ENCODE results near the gene KIRREL3. TPM values are rescaled to one million over a fixed set of nuclear protein-coding genes. Genes with fewer than 3 reads are reported as not detected.

KIRREL3 gene
- total RNA-seq, 1 experiment from 2014 or later = not detected

DNA sequence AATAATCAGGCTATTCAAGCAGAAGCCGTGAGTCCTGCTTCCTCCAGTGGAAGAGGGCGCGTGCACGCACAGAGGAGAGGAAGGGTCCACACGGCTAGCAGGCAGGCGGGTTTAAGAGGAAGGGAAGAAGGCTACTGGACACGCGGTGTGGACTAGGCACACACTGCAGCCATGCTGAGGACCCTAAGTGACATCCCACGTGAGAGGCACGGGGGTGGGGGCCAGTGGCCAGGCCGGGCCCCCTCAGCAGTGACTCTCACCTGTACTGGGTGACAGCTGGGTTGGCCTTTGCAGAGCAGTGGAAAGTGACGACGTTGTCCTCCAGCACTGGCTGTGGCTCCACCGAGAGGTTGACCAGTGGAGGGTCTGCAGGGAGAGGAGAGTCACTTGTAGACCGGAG is 544.5 kb downstream of the KIRREL3 start:
- DNase-seq (ENCODE audit: low read depth, low spot score) = no peak
- in situ Hi-C loops (cut with HindIII; ENCODE audit: low pct_unique_long_range_greater_than_20kb, low sequenced_read_pairs) = no loop called here

DNA sequence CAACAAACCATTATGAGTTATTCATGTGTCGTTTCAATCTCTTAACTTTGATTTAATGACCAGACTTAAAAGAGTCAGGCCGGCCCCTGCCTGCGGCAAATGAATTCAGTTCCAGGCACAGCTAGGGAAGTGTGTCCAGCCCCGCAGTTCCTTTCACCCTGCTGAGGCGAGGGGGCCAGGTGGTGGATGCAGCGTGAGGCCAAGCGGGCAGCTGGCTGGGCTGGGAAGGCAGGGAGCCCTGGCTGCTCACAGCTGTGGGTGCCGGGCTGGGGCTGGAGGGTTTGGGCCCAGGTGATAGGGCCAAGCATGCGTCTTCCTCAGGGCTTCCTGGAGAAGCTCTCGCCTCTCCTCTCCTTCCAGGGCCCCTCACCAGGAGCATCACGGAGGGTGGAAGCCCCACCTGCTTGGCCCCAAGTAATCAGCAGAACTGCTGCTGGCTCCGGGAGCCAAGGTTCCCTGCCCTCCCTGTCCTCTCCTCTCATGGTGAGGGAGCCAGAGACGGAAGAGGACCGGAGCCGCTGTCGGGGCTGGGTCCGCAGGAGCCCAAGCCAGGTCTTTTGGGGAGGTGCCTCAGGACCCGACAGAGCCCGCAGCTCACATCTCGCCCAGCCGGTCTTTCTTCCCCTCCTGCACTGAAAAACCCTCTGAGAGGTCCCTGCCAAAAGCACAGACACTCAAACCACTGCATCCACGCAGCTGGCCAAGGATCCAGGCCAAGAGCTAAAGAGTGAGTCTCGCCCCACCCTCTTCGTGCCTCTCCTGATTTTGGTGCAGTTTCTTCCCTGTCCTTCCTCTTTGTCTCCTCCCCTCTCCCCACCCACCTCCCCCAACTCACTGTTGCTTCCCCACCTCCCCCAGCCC is 548.1 kb downstream of the KIRREL3 start:
- DNase-seq (ENCODE audit: low read depth, low spot score) = no peak
- in situ Hi-C loops (cut with HindIII; ENCODE audit: low pct_unique_long_range_greater_than_20kb, low sequenced_read_pairs) = no loop called here

DNA sequence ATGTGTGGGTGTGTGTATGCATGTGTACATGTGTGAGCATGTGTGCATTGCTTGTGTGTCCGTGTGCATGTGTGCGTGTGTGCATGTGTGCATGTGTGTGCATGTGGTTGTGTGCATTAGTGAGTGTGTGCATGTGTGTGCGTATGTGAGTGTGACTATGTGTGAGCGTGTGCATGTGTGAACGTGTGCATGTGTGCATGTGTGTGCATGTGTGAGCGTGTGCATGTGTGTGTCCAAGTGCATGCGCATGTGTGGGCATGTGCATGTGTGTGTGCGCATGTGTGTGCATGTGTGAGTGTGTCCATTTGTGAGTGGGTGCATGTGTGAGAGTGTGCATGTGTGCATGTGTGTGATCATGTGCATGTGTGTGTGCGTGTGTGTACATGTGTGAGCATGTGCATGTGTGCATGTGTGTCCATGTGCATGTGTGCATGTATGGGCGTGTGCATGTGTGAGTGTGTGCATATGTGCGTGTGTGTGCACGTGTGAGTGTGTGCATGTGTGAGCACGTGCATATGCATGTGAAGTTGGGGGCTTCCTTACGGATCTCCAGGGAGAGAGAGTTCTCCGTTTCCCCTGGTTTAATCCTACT is 549.3 kb downstream of the KIRREL3 start:
- DNase-seq (ENCODE audit: low read depth, low spot score) = no peak
- in situ Hi-C loops (cut with HindIII; ENCODE audit: low pct_unique_long_range_greater_than_20kb, low sequenced_read_pairs) = no loop called here

- DNase-seq (ENCODE audit: low read depth, low spot score) = no peak
- in situ Hi-C loops (cut with HindIII; ENCODE audit: low pct_unique_long_range_greater_than_20kb, low sequenced_read_pairs) = no loop called here
Observed at GRCh38 chr11:126450806-126451205, 549.8 kb downstream of the KIRREL3 start.

DNA sequence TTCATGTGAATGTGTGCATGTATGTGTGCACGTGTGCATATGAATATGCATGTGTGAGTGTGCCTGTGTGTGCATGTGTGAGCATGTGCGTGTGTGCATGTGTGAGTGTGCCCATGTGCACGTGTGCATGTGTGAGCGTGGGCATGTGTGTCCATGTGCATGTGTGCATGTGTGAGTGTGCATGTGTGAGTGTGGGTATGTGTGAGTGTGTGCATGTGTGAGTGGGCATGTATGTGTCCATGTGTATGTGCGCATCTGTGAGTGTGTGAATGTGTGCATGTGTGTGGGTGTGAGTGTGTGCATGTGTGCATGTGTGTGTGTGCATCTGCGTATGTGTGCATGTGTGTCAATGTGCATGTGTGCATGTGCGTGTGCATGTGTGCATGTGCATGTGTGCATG is 550.4 kb downstream of the KIRREL3 start:
- in situ Hi-C loops (cut with HindIII; ENCODE audit: low pct_unique_long_range_greater_than_20kb, low sequenced_read_pairs) = no loop called here
- no peak for DNase-seq (ENCODE audit: low read depth, low spot score)

DNA sequence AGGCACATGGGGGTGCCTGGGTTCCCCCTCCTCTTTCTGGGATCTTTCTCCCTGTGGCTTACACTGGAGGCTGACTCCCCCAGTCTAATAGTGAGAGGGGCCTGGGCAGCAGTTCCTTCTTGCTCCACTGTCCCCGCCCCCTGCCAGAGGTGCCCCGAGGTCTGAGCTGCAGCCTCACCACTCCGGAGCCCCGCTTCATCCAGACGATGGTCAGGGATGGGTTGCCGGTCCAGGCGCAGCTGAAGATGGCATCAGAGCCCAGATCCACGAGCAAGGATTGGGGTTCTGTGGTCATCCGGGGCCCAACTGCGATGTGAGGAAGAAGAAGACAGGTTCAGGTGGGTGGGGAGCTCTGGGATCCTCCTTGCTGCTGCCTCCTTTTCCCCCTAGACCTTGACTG is 554.0 kb downstream of the KIRREL3 start:
- in situ Hi-C loops (cut with HindIII; ENCODE audit: low pct_unique_long_range_greater_than_20kb, low sequenced_read_pairs) = no loop called here
- no peak for DNase-seq (ENCODE audit: low read depth, low spot score)

DNA sequence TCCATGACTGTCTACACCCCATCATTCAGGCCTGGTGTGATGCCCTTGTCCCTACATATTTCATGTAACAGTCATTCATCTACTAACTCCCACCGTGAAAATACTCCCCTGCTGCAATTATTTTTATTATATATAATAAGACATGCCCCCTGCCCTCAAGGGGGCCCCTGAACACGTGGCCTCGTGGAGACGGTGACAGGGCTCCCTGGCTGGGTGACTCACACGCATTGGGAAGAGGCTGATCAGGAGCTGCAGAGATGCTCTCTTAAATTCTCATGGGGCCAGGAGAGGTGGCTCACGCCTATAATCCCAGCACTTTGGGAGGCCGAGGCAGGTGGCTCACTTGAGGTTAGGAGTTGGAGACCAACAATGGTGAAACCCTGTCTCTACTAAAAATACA is 556.5 kb downstream of the KIRREL3 start:
- DNase-seq (ENCODE audit: low read depth, low spot score) = no peak
- in situ Hi-C loops (cut with HindIII; ENCODE audit: low pct_unique_long_range_greater_than_20kb, low sequenced_read_pairs) = no loop called here

DNA sequence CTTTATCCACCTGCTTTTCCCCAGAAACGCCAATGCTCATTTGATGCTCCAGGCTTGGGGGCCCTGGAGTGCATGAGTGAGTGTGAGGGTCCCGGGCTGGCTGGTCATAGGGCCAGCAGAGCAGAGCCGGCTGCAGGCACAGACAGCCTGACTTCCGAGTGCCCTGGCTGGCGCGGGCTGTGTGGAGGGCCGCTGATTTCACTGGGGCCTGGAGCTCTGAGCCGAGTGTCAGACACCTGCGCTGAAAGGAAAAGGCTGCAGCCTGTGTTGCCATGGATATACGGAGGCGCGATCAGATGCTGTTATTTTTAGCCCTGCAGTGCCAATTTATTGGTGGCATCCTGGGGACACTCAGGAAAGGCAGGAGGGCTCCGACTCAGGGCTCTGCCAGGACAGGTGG is 557.5 kb downstream of the KIRREL3 start:
- DNase-seq (ENCODE audit: low read depth, low spot score) = no peak
- in situ Hi-C loops (cut with HindIII; ENCODE audit: low pct_unique_long_range_greater_than_20kb, low sequenced_read_pairs) = no loop called here

- peak; percentile 76 for DNase-seq (ENCODE audit: low read depth, low spot score)
- in situ Hi-C loops (cut with HindIII; ENCODE audit: low pct_unique_long_range_greater_than_20kb, low sequenced_read_pairs) = no loop called here
Observed at GRCh38 chr11:126440792-126441514, 559.6 kb downstream of the KIRREL3 start.

- DNase-seq (ENCODE audit: low read depth, low spot score) = no peak
- in situ Hi-C loops (cut with HindIII; ENCODE audit: low pct_unique_long_range_greater_than_20kb, low sequenced_read_pairs) = no loop called here
Observed at GRCh38 chr11:126440276-126440675, 560.3 kb downstream of the KIRREL3 start.

- in situ Hi-C loops (cut with HindIII; ENCODE audit: low pct_unique_long_range_greater_than_20kb, low sequenced_read_pairs) = no loop called here
- no peak for DNase-seq (ENCODE audit: low read depth, low spot score)
Observed at GRCh38 chr11:126438691-126439090, 561.9 kb downstream of the KIRREL3 start.

GRCh38 chr11:126438272-126438671 is 562.3 kb downstream of the KIRREL3 start:
- in situ Hi-C loops (cut with HindIII; ENCODE audit: low pct_unique_long_range_greater_than_20kb, low sequenced_read_pairs) = no loop called here
- DNase-seq (ENCODE audit: low read depth, low spot score) = no peak

GRCh38 chr11:126437731-126438130 is 562.8 kb downstream of the KIRREL3 start:
- in situ Hi-C loops (cut with HindIII; ENCODE audit: low pct_unique_long_range_greater_than_20kb, low sequenced_read_pairs) = no loop called here
- DNase-seq (ENCODE audit: low read depth, low spot score) = no peak

- in situ Hi-C loops (cut with HindIII; ENCODE audit: low pct_unique_long_range_greater_than_20kb, low sequenced_read_pairs) = no loop called here
- no peak for DNase-seq (ENCODE audit: low read depth, low spot score)
Observed at GRCh38 chr11:126436209-126436755, 564.3 kb downstream of the KIRREL3 start.

DNA sequence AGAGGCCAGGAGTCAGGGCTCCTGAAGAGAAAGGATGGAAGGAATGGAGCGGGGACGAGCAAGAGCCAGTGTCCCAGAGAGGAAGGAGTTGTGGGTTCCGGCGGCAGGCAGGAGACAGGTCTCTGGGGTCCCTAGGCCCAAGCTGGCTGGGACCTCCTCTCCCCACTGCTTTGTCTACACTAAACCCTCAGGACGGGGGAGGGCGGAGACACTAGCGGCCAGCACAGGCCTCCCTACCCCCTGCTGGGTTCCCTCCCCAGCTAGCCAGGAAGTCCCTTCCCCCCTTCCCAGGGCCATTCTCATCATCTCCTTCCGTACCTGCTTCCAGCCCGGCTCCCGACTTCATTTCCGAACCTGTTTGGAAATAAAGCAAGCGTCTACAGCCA is 565.6 kb downstream of the KIRREL3 start:
- DNase-seq (ENCODE audit: low read depth, low spot score) = no peak
- in situ Hi-C loops (cut with HindIII; ENCODE audit: low pct_unique_long_range_greater_than_20kb, low sequenced_read_pairs) = no loop called here

- no peak for DNase-seq (ENCODE audit: low read depth, low spot score)
- in situ Hi-C loops (cut with HindIII; ENCODE audit: low pct_unique_long_range_greater_than_20kb, low sequenced_read_pairs) = no loop called here
Observed at GRCh38 chr11:126433989-126434949, 566.3 kb downstream of the KIRREL3 start.

DNA sequence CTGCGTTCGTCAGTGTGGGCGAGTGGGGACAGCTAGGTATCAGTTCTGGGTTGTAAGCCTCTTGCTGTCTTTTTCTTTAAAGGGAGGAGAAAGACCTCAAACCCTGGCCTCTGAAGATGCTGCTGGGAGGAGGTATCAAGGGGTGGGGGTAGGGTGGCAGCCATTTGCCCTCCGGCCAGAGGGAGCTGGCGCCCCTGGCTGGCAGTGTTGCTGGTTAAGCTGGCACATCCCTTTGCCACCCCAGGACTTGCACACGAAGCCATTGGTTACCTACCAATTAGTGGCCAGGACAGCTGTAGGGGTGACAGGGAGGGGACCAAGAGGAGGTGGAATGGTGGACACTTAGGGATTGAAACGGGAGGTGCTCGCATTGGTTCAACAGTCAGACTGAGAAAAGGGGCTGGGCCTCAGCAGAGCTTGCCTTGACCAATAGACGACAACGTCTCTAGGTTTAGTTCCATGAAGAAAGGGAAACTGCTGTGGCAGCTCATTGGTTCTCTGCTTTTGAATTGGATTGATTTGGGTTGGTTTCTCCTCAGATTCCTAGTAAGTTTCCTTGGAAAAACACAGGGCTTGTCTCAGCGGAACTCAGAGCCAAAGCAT is 567.2 kb downstream of the KIRREL3 start:
- DNase-seq (ENCODE audit: low read depth, low spot score) = no peak
- in situ Hi-C loops (cut with HindIII; ENCODE audit: low pct_unique_long_range_greater_than_20kb, low sequenced_read_pairs) = no loop called here
